Gastroesophageal sphincter (tissue), 4 donors: ENCODE results near the gene ATF6. TPM values are rescaled to one million over a fixed set of nuclear protein-coding genes. Genes with fewer than 3 reads are reported as not detected.

Experiments used
- ATAC-seq: fragments of 150-250 bp; one replicate; pipeline ENCODE4 v1.9.1; 2016; ENCODE audit warnings: mild to moderate bottlenecking, moderate library complexity
- H3K27ac ChIP-seq, 4 donors: fragments of 200-600 bp; sonication (generic) in 3 of 4; 1 replicate in 3 of 4; 2 replicates in 1 of 4; pipeline ENCODE4 v1.5.1; 2016 to 2019
- H3K27me3 ChIP-seq: fragments of 200-600 bp; sonication (generic); one replicate; pipeline ENCODE4 v1.5.1; 2019
- H3K36me3 ChIP-seq, 2 donors: fragments of 200-600 bp; sonication (generic); one replicate each; pipeline ENCODE4 v1.5.1; 2019; ENCODE audit warnings: control low read depth in 1 of 2
- H3K4me1 ChIP-seq, 3 donors: fragments of 200-600 bp; sonication (generic); 1 replicate in 2 of 3; 2 replicates in 1 of 3; pipeline ENCODE4 v1.5.1; 2016 to 2019; ENCODE audit warnings: control low read depth in 2 of 3
- H3K4me3 ChIP-seq, 2 donors: fragments of 200-600 bp; sonication (generic); one replicate each; pipeline ENCODE4 v1.5.1; 2019; ENCODE audit warnings: mild to moderate bottlenecking in 1 of 2, moderate library complexity in 1 of 2
- H3K9me3 ChIP-seq, 3 donors: fragments of 200-600 bp; sonication (generic); one replicate each; pipeline ENCODE4 v1.5.1; 2017 to 2019; ENCODE audit warnings: control low read depth in 2 of 3
- CTCF ChIP-seq, 4 experiments: fragments of 200-600 bp in 2 of 4; fragments of 450-650 bp in 2 of 4; sonication (generic) in 1 of 4; IDR thresholded peaks; one replicate each; pipeline ENCODE4 v1.5.1; 2017 to 2019; ENCODE audit warnings: antibody characterized with exemption in 4 of 4, mild to moderate bottlenecking in 2 of 4, moderate library complexity in 2 of 4
- EP300 ChIP-seq: sonication (generic); formaldehyde crosslinking; IDR thresholded peaks from one replicate; pipeline ENCODE4 v1.6.1; 2017; ENCODE audit warnings: antibody characterized with exemption, mild to moderate bottlenecking
- POLR2A ChIP-seq, 2 donors: fragments of 450-650 bp; IDR thresholded peaks; one replicate each; pipeline ENCODE4 v1.6.1; 2017; ENCODE audit warnings: antibody characterized with exemption in 2 of 2, mild to moderate bottlenecking in 2 of 2, moderate library complexity in 1 of 2
- POLR2AphosphoS5 ChIP-seq: sonication (generic); formaldehyde crosslinking; IDR thresholded peaks from one replicate; pipeline ENCODE4 v1.6.1; 2017; ENCODE audit warnings: antibody characterized with exemption
- WGBS, 2 donors: methylation state at CpG; one replicate each; pipeline ENCODE4 v1.1.5; 2018; ENCODE audit warnings: low coverage in 1 of 2; 5-methylcytosine and 5-hydroxymethylcytosine counted together
- total RNA-seq, 4 donors: library from RNA; depleted of rRNA; stranded (reverse); fragments of >200 nt; gene quantifications; one replicate each; pipeline ENCODE4 v1.1.0, GENCODE V29; 2016

ATF6 gene
- total RNA-seq, 4 donors from 2014 or later: 28.6 to 32.4 (median 29.7) TPM

GRCh38 chr1:161913482-161914140 is 147.5 kb downstream of the ATF6 start:
- Histone ChIP-seq H3K9me3 (no peaks in the 10 kb centered on the region), H3K4me1 (no peaks in the 10 kb centered on the region), H3K36me3 (peaks cover 0 to 43% of the 10 kb centered on the region in 2 donors), H3K27ac (no peak overlapping the region), H3K27me3 (no peaks in the 10 kb centered on the region), H3K4me3 (no peak overlapping the region)
- TF ChIP-seq CTCF (IDR thresholded peaks at IDR 0.05): no peak
- TF ChIP-seq POLR2A (IDR thresholded peaks at IDR 0.05): no peak
- TF ChIP-seq EP300: no peak
- no peak for TF ChIP-seq POLR2AphosphoS5
- ATAC-seq: no peak

GRCh38 chr1:161914595-161914994 is 148.5 kb downstream of the ATF6 start:
- Histone ChIP-seq H3K4me3 (no peak overlapping the region), H3K27ac (no peak overlapping the region), H3K36me3 (peaks cover 0 to 43% of the 10 kb centered on the region in 2 donors), H3K4me1 (no peaks in the 10 kb centered on the region), H3K27me3 (no peaks in the 10 kb centered on the region), H3K9me3 (no peaks in the 10 kb centered on the region)
- no peak for ATAC-seq
- WGBS, 2 donors: 88 to 100% methylated on average over 1 of the region's 1 CpG
- TF ChIP-seq POLR2A (IDR thresholded peaks at IDR 0.05) (no peak), CTCF (IDR thresholded peaks at IDR 0.05) (no peak), EP300 (no peak), POLR2AphosphoS5 (no peak)

- Histone ChIP-seq H3K27ac (no peak overlapping the region), H3K27me3 (no peaks in the 10 kb centered on the region), H3K9me3 (no peaks in the 10 kb centered on the region), H3K4me3 (no peak overlapping the region), H3K36me3 (peaks cover 0 to 43% of the 10 kb centered on the region in 2 donors), H3K4me1 (no peaks in the 10 kb centered on the region)
- TF ChIP-seq EP300: no peak
- TF ChIP-seq POLR2A (IDR thresholded peaks at IDR 0.05): no peak
- TF ChIP-seq CTCF (IDR thresholded peaks at IDR 0.05): no peak
- no peak for TF ChIP-seq POLR2AphosphoS5
- no peak for ATAC-seq
- WGBS, 2 donors: 79 to 100% methylated on average over 1 of the region's 1 CpG
Observed at GRCh38 chr1:161915051-161915503, 149.0 kb downstream of the ATF6 start.

GRCh38 chr1:161915978-161916377 is 149.9 kb downstream of the ATF6 start:
- H3K4me1 ChIP-seq: no peaks in the 10 kb centered on the region
- no peak overlapping the region for H3K4me3 ChIP-seq
- no peak for ATAC-seq
- no peaks in the 10 kb centered on the region for H3K9me3 ChIP-seq
- no peak overlapping the region for H3K27ac ChIP-seq
- peaks cover 0 to 43% of the 10 kb centered on the region in 2 donors for H3K36me3 ChIP-seq
- WGBS, 2 donors: 87 to 88% methylated on average over 2 of the region's 2 CpGs
- H3K27me3 ChIP-seq: no peaks in the 10 kb centered on the region
- no peak for TF ChIP-seq EP300

GRCh38 chr1:161919229-161919628 is 153.1 kb downstream of the ATF6 start:
- ATAC-seq: no peak
- peaks cover 0 to 25% of the 10 kb centered on the region in 2 donors for H3K36me3 ChIP-seq
- H3K27me3 ChIP-seq: no peaks in the 10 kb centered on the region
- no peak overlapping the region for H3K27ac ChIP-seq
- TF ChIP-seq CTCF (IDR thresholded peaks at IDR 0.05): no peak
- no peak for TF ChIP-seq POLR2AphosphoS5
- TF ChIP-seq EP300: no peak
- no peak for TF ChIP-seq POLR2A (IDR thresholded peaks at IDR 0.05)
- H3K4me1 ChIP-seq: no peaks in the 10 kb centered on the region
- no peak overlapping the region for H3K4me3 ChIP-seq
- H3K9me3 ChIP-seq: no peaks in the 10 kb centered on the region
